Panc1 (cell line): ENCODE results near the gene POU2F1.

ENCODE experiments used
- CTCF ChIP-seq: fragments of 450-650 bp; IDR thresholded peaks from 2 replicates; pipeline ENCODE4 v1.5.1; 2017; ENCODE audit warnings: mild to moderate bottlenecking
- POLR2AphosphoS5 ChIP-seq: IDR thresholded peaks from 2 replicates; pipeline ENCODE4 v1.6.1; 2012; ENCODE audit warnings: mild to moderate bottlenecking, low read depth, low read length, moderate library complexity

GRCh38 chr1:167467126-167467710 lies 246.5 kb downstream of the POU2F1 start:
- TF ChIP-seq CTCF: no peak
- TF ChIP-seq POLR2AphosphoS5: no peak
